ENCODE measurements around the gene PLCB4. TPM values are rescaled to one million over a fixed set of nuclear protein-coding genes. Genes with fewer than 3 reads are reported as not detected.

Gene PLCB4
- total RNA-seq, 1 experiment from 2014 or later, result 0.91 TPM

GRCh38 chr20:9399322-9399721 lies 330.4 kb downstream of the PLCB4 start:
- no peak overlapping the region for H3K27ac Mint-ChIP-seq (ENCODE audit: low read depth, unreplicated experiment)
- no TSS peak for BruUV-seq (replicated peaks)
- H3K27me3 Mint-ChIP-seq (ENCODE audit: insufficient read depth, unreplicated experiment), result no peaks in the 10 kb centered on the region
- no peaks in the 10 kb centered on the region for H3K9me3 Mint-ChIP-seq (ENCODE audit: unreplicated experiment)
- no peaks in the 10 kb centered on the region for H3K36me3 Mint-ChIP-seq (ENCODE audit: insufficient read depth, unreplicated experiment)
- CTCF ChIA-PET, result interaction anchor here (2.3 to 4.3 kb wide), 2 partner anchors 9 to 211 kb away, joined by 22 to 41 read pairs; no protein-coding TSS in a partner anchor
- intact Hi-C loops (cut with micrococcal nuclease), result no loop called here
- POLR2A ChIA-PET, result no interaction called here
- no peak for DNase-seq (ENCODE audit: unreplicated experiment)
- no peaks in the 10 kb centered on the region for H3K4me1 Mint-ChIP-seq (ENCODE audit: insufficient read depth, unreplicated experiment)
- H3K4me3 Mint-ChIP-seq (ENCODE audit: unreplicated experiment), result no peak overlapping the region
- TF ChIP-seq CTCF (IDR thresholded peaks at IDR 0.05; ENCODE audit: unreplicated experiment), result no peak

- TF ChIP-seq CTCF (IDR thresholded peaks at IDR 0.05; ENCODE audit: unreplicated experiment), result no peak
- Mint-ChIP-seq H3K27me3 (ENCODE audit: insufficient read depth, unreplicated experiment) (no peaks in the 10 kb centered on the region), H3K27ac (ENCODE audit: low read depth, unreplicated experiment) (no peak overlapping the region), H3K36me3 (ENCODE audit: insufficient read depth, unreplicated experiment) (no peaks in the 10 kb centered on the region), H3K4me3 (ENCODE audit: unreplicated experiment) (no peak overlapping the region), H3K4me1 (ENCODE audit: insufficient read depth, unreplicated experiment) (no peaks in the 10 kb centered on the region), H3K9me3 (ENCODE audit: unreplicated experiment) (no peaks in the 10 kb centered on the region)
- intact Hi-C loops (cut with micrococcal nuclease), result loop anchor here (10.0 kb wide), 2 partner anchors 514 to 574 kb away; no protein-coding TSS in a partner anchor
- ChIA-PET POLR2A (no interaction called here), CTCF (interaction anchor here (16.8 kb wide), 1 partner anchor 213 kb away, joined by 748 read pairs; no protein-coding TSS in a partner anchor)
- DNase-seq (ENCODE audit: unreplicated experiment), result no peak
- no TSS peak for BruUV-seq (replicated peaks)
Observed at GRCh38 chr20:9400171-9401025, 331.5 kb downstream of the PLCB4 start.

- H3K27me3 Mint-ChIP-seq (ENCODE audit: insufficient read depth, unreplicated experiment), result no peaks in the 10 kb centered on the region
- POLR2A ChIA-PET, result no interaction called here
- BruUV-seq (replicated peaks), result no TSS peak
- H3K9me3 Mint-ChIP-seq (ENCODE audit: unreplicated experiment), result no peaks in the 10 kb centered on the region
- no peak overlapping the region for H3K27ac Mint-ChIP-seq (ENCODE audit: low read depth, unreplicated experiment)
- no peak for DNase-seq (ENCODE audit: unreplicated experiment)
- no peak overlapping the region for H3K4me3 Mint-ChIP-seq (ENCODE audit: unreplicated experiment)
- no peaks in the 10 kb centered on the region for H3K36me3 Mint-ChIP-seq (ENCODE audit: insufficient read depth, unreplicated experiment)
- TF ChIP-seq CTCF (IDR thresholded peaks at IDR 0.05; ENCODE audit: unreplicated experiment), result no peak
- intact Hi-C loops (cut with micrococcal nuclease), result loop anchor here (10.0 kb wide), 2 partner anchors 513 to 573 kb away; no protein-coding TSS in a partner anchor
- CTCF ChIA-PET, result interaction anchor here (0.6 to 16.8 kb wide), 4 partner anchors 8 to 642 kb away, joined by 3 to 748 read pairs (median 3); no protein-coding TSS in a partner anchor
- H3K4me1 Mint-ChIP-seq (ENCODE audit: insufficient read depth, unreplicated experiment), result no peaks in the 10 kb centered on the region
Observed at GRCh38 chr20:9401371-9401770, 332.5 kb downstream of the PLCB4 start.

- no peaks in the 10 kb centered on the region for H3K27me3 Mint-ChIP-seq (ENCODE audit: insufficient read depth, unreplicated experiment)
- no peaks in the 10 kb centered on the region for H3K4me1 Mint-ChIP-seq (ENCODE audit: insufficient read depth, unreplicated experiment)
- H3K9me3 Mint-ChIP-seq (ENCODE audit: unreplicated experiment), result no peaks in the 10 kb centered on the region
- no peak for TF ChIP-seq CTCF (IDR thresholded peaks at IDR 0.05; ENCODE audit: unreplicated experiment)
- DNase-seq (ENCODE audit: unreplicated experiment), result no peak
- ChIA-PET CTCF (interaction anchor here (16.8 kb wide), 1 partner anchor 211 kb away, joined by 748 read pairs; no protein-coding TSS in a partner anchor), POLR2A (interaction anchor here (0.6 kb wide), 1 partner anchor 47 kb away, joined by 3 read pairs; no protein-coding TSS in a partner anchor)
- no peaks in the 10 kb centered on the region for H3K36me3 Mint-ChIP-seq (ENCODE audit: insufficient read depth, unreplicated experiment)
- intact Hi-C loops (cut with micrococcal nuclease), result loop anchor here (10.0 kb wide), 2 partner anchors 513 to 573 kb away; no protein-coding TSS in a partner anchor
- no TSS peak for BruUV-seq (replicated peaks)
- no peak overlapping the region for H3K27ac Mint-ChIP-seq (ENCODE audit: low read depth, unreplicated experiment)
- H3K4me3 Mint-ChIP-seq (ENCODE audit: unreplicated experiment), result no peak overlapping the region
Observed at GRCh38 chr20:9402141-9402540, 333.3 kb downstream of the PLCB4 start.

All from MCF 10A (cell line).